Neural crest cell (in vitro differentiated cells): Measurements from ENCODE around the gene STING1. TPM values are rescaled to one million over a fixed set of nuclear protein-coding genes. Genes with fewer than 3 reads are reported as not detected.
A peak's percentile ranks its signal among the peaks of the same experiment; 100 is the strongest.
"Not testable (repeated sequence)": the region's sequence is repeated elsewhere in the genome, so short reads cannot be mapped to it uniquely, and the experiment has no call there.

ENCODE experiments used
- DNase-seq: peaks from one replicate; pipeline ENCODE4 v3.0.0; 2021; ENCODE audit warnings: low read depth, mixed read lengths, low spot score
- H3K27ac Mint-ChIP-seq: one replicate; pipeline ENCODE4 v1.8.0; 2021; ENCODE audit warnings: mild to moderate bottlenecking, mixed read lengths; ENCODE audit not compliant: unreplicated experiment
- H3K27me3 Mint-ChIP-seq: 2 replicates; pipeline ENCODE4 v1.8.0; 2021; ENCODE audit warnings: low read depth, mild to moderate bottlenecking, mixed read lengths
- H3K36me3 Mint-ChIP-seq: 2 replicates; pipeline ENCODE4 v1.8.0; 2021; ENCODE audit warnings: low read depth, mild to moderate bottlenecking, mixed read lengths
- H3K4me1 Mint-ChIP-seq: 2 replicates; pipeline ENCODE4 v1.8.0; 2021; ENCODE audit warnings: mixed read lengths
- H3K4me3 Mint-ChIP-seq: one replicate; pipeline ENCODE4 v1.8.0; 2021; ENCODE audit warnings: mild to moderate bottlenecking, mixed read lengths
- H3K9me3 Mint-ChIP-seq: 2 replicates; pipeline ENCODE4 v1.8.0; 2021; ENCODE audit warnings: mixed read lengths
- total RNA-seq: library from RNA; stranded (reverse); gene quantifications from 2 replicates; pipeline ENCODE4 v1.2.1, GENCODE V29; 2021
- TF ChIP-seq, protein P1 (sequence below): fragments of 200-600 bp; sonication (generic); conservative IDR thresholded peaks from 2 replicates; pipeline ENCODE4 v1.5.0; 2021; ENCODE audit warnings: antibody characterized with exemption, mild to moderate bottlenecking

STING1 gene
- total RNA-seq, 1 donor from 2014 or later: 0.49 TPM

DNA sequence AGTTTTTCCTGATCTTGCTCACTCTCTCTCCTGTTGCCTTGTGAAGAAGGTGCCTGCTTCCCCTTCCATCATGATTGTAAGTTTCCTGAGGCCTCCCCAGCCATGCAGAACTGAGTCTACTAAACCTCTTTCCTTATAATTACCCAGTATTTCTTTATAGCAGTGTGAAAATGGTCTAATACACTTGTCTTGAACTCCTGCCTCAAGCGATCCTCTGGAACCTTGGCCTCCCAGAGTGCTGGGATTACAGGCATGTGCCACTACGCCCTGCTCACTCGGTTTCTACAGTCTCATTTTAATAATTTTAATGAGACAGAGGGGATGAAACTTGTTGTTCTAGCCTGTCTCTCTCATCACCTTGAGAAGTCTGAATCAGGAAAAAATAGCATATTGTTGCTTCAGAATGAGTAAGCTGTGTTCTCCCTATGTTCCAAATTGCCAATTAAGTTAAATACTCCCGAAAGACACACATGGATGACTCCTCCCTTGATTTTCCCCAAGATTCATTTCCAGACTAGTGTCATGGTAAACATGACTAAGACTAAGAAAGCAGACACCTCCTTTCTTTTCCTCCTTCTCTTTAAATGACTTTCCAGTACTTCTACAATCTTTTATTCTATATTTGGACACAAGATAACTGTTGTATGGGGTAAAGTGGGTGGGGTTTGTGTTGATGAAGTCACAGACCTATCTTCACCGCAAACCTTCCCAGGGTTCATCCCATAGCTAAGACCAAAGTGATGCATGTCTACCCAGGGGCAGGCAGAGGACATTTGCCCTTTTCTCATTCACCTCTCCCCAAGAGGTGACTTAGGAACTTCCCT, 35.4 kb downstream of the STING1 start:
- no peak for DNase-seq
- TF ChIP-seq, protein P1, sequence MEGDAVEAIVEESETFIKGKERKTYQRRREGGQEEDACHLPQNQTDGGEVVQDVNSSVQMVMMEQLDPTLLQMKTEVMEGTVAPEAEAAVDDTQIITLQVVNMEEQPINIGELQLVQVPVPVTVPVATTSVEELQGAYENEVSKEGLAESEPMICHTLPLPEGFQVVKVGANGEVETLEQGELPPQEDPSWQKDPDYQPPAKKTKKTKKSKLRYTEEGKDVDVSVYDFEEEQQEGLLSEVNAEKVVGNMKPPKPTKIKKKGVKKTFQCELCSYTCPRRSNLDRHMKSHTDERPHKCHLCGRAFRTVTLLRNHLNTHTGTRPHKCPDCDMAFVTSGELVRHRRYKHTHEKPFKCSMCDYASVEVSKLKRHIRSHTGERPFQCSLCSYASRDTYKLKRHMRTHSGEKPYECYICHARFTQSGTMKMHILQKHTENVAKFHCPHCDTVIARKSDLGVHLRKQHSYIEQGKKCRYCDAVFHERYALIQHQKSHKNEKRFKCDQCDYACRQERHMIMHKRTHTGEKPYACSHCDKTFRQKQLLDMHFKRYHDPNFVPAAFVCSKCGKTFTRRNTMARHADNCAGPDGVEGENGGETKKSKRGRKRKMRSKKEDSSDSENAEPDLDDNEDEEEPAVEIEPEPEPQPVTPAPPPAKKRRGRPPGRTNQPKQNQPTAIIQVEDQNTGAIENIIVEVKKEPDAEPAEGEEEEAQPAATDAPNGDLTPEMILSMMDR: no peak
- Mint-ChIP-seq H3K27me3 (peaks cover 20% of the 10 kb centered on the region), H3K4me1 (no peaks in the 10 kb centered on the region), H3K27ac (no peak overlapping the region), H3K9me3 (no peaks in the 10 kb centered on the region), H3K36me3 (no peaks in the 10 kb centered on the region), H3K4me3 (no peak overlapping the region)

GRCh38 chr5:139445325-139446170, 37.0 kb downstream of the STING1 start:
- TF ChIP-seq, protein P1: no peak
- DNase-seq: no peak
- Mint-ChIP-seq H3K27me3 (peaks cover 20% of the 10 kb centered on the region), H3K4me3 (no peak overlapping the region), H3K36me3 (no peaks in the 10 kb centered on the region), H3K27ac (no peak overlapping the region), H3K4me1 (no peaks in the 10 kb centered on the region), H3K9me3 (no peaks in the 10 kb centered on the region)

- Mint-ChIP-seq H3K27ac (no peak overlapping the region), H3K36me3 (no peaks in the 10 kb centered on the region), H3K27me3 (peaks cover 18% of the 10 kb centered on the region), H3K4me1 (peaks cover 6% of the 10 kb centered on the region), H3K4me3 (peak overlapping the region; percentile 14), H3K9me3 (no peaks in the 10 kb centered on the region)
- no peak for DNase-seq
- TF ChIP-seq, protein P1: no peak
Observed at GRCh38 chr5:139443831-139444453, 38.6 kb downstream of the STING1 start.

- H3K4me3 Mint-ChIP-seq, DNase-seq, H3K27me3 Mint-ChIP-seq, H3K27ac Mint-ChIP-seq, H3K9me3 Mint-ChIP-seq, H3K36me3 Mint-ChIP-seq: not testable (repeated sequence)
- peaks cover 23% of the 10 kb centered on the region for H3K4me1 Mint-ChIP-seq
Observed at GRCh38 chr5:139440416-139440815, 42.1 kb downstream of the STING1 start.

- Mint-ChIP-seq H3K27ac (peak within 1 kb of the TSS; percentile 98), H3K36me3 (peaks cover 6% of the 10 kb centered on the region), H3K9me3 (no peaks in the 10 kb centered on the region), H3K4me1 (peaks cover 23% of the 10 kb centered on the region), H3K4me3 (peak within 1 kb of the TSS; percentile 97), H3K27me3 (peaks cover 4% of the 10 kb centered on the region)
- peak; percentile 94 for DNase-seq
- TF ChIP-seq, protein P1: no peak
Observed at GRCh38 chr5:139439013-139439903, 43.3 kb downstream of the STING1 start, which contains the start of gene DNAJC18. DNAJC18 (minus strand) TSS chr5:139439525; CDS start chr5:139439445, 80 bp downstream.
